ENCODE measurements around the gene XYLT1. TPM values are rescaled to one million over a fixed set of nuclear protein-coding genes. Genes with fewer than 3 reads are reported as not detected.

XYLT1 gene
- total and polyA plus RNA-seq, 7 donors = 0.67 to 2.5 (median 1.7) TPM

- no peak for DNase-seq
- Histone ChIP-seq H3K36me3 (ENCODE audit: insufficient read depth in 1 of 2, low read depth in 1 of 2) (no peaks in the 10 kb centered on the region), H3K27ac (no peak overlapping the region), H3K4me3 (no peak overlapping the region), H3K27me3 (ENCODE audit: insufficient read depth in 3 of 3, low read length in 2 of 3) (no peaks in the 10 kb centered on the region), H3K4me1 (peaks cover 13% of the 10 kb centered on the region), H3K9me3 (no peaks in the 10 kb centered on the region)
- TF ChIP-seq CTCF (IDR thresholded peaks at IDR 0.05) = no peak
- 8 to 16% (median 9%) methylated on average over 8 of the region's 8 CpGs for WGBS, 3 donors
- ATAC-seq = peak in 2 of 4 donors; percentile 38 to 60
- intact Hi-C loops (cut with DNase I) = no loop called here
These were observed 127.0 kb downstream of the XYLT1 start for GRCh38 chr16:17343728-17344127.

GRCh38 chr16:17343028-17343427 lies 127.7 kb downstream of the XYLT1 start:
- Histone ChIP-seq H3K36me3 (ENCODE audit: insufficient read depth in 1 of 2, low read depth in 1 of 2) (no peaks in the 10 kb centered on the region), H3K27ac (no peak overlapping the region), H3K9me3 (no peaks in the 10 kb centered on the region), H3K4me1 (peaks cover 13% of the 10 kb centered on the region), H3K4me3 (no peak overlapping the region), H3K27me3 (ENCODE audit: insufficient read depth in 3 of 3, low read length in 2 of 3) (no peaks in the 10 kb centered on the region)
- no peak for TF ChIP-seq CTCF (IDR thresholded peaks at IDR 0.05)
- 59 to 79% (median 64%) methylated on average over 10 of the region's 10 CpGs for WGBS, 3 donors
- ATAC-seq (no peak), DNase-seq (no peak)
- intact Hi-C loops (cut with DNase I) = no loop called here

GRCh38 chr16:17342031-17342430 lies 128.7 kb downstream of the XYLT1 start:
- ATAC-seq = no peak
- Histone ChIP-seq H3K4me1 (peaks cover 6% of the 10 kb centered on the region), H3K4me3 (no peak overlapping the region), H3K9me3 (no peaks in the 10 kb centered on the region), H3K36me3 (ENCODE audit: insufficient read depth in 1 of 2, low read depth in 1 of 2) (no peaks in the 10 kb centered on the region), H3K27ac (no peak overlapping the region), H3K27me3 (ENCODE audit: insufficient read depth in 3 of 3, low read length in 2 of 3) (no peaks in the 10 kb centered on the region)
- 94 to 96% (median 95%) methylated on average over 2 of the region's 2 CpGs for WGBS, 3 donors
- no peak for DNase-seq
- intact Hi-C loops (cut with DNase I) = no loop called here
- TF ChIP-seq CTCF (IDR thresholded peaks at IDR 0.05) = no peak

- WGBS, 3 donors = 76 to 79% (median 79%) methylated on average over 4 of the region's 4 CpGs
- Histone ChIP-seq H3K27ac (no peak overlapping the region), H3K36me3 (ENCODE audit: insufficient read depth in 1 of 2, low read depth in 1 of 2) (no peaks in the 10 kb centered on the region), H3K4me3 (no peak overlapping the region), H3K27me3 (ENCODE audit: insufficient read depth in 3 of 3, low read length in 2 of 3) (no peaks in the 10 kb centered on the region), H3K9me3 (no peaks in the 10 kb centered on the region), H3K4me1 (peaks cover 4% of the 10 kb centered on the region)
- no peak for ATAC-seq
- no peak for TF ChIP-seq CTCF (IDR thresholded peaks at IDR 0.05)
- intact Hi-C loops (cut with DNase I) = no loop called here
- DNase-seq = no peak
These were observed 130.0 kb downstream of the XYLT1 start for GRCh38 chr16:17340804-17341203.

- no peak overlapping the region for H3K27ac ChIP-seq
- H3K36me3 ChIP-seq (ENCODE audit: insufficient read depth in 1 of 2, low read depth in 1 of 2) = no peaks in the 10 kb centered on the region
- WGBS, 3 donors = 46 to 76% (median 49%) methylated on average over 7 of the region's 7 CpGs
- H3K9me3 ChIP-seq = no peaks in the 10 kb centered on the region
- no peak for TF ChIP-seq CTCF (IDR thresholded peaks at IDR 0.05)
- DNase-seq = no peak
- ATAC-seq = peak; percentile 68 to 90 (median 84)
- H3K4me1 ChIP-seq = peaks cover 4% of the 10 kb centered on the region
- H3K27me3 ChIP-seq (ENCODE audit: insufficient read depth in 3 of 3, low read length in 2 of 3) = no peaks in the 10 kb centered on the region
- no peak overlapping the region for H3K4me3 ChIP-seq
- intact Hi-C loops (cut with DNase I) = no loop called here
These were observed 130.8 kb downstream of the XYLT1 start for GRCh38 chr16:17339764-17340541.

Measured in psoas muscle (tissue), 8 donors.